HEK293 (cell line): ENCODE measurements around the gene DNAJB2.
"Not testable (repeated sequence)": the region's sequence is repeated elsewhere in the genome, so short reads cannot be mapped to it uniquely, and the experiment has no call there.

Experiments used
- CTCF ChIA-PET: fragments of 350-600 bp; formaldehyde crosslinking; extraction: SDS; loops from one replicate; lab custom pipeline; 2021; ENCODE audit warnings: antibody characterized with exemption; lab: Yijun Ruan, JAX
- POLR2A ChIA-PET: fragments of 300-600 bp; formaldehyde crosslinking; extraction: SDS; loops from one replicate; lab custom pipeline; 2020; ENCODE audit warnings: antibody characterized with exemption, inconsistent platforms; lab: Yijun Ruan, JAX
- H3K27ac ChIP-seq: fragments of 200-500 bp; sonication (Bioruptor generic); 2 replicates; pipeline ENCODE4 v1.5.1; 2014; ENCODE audit warnings: low read depth, low read length, control low read depth, inconsistent platforms; ENCODE audit errors: extremely low read depth
- H3K36me3 ChIP-seq, 2 experiments: fragments of 200-500 bp in 1 of 2; sonication (Bioruptor generic) in 1 of 2; 1 replicate in 1 of 2; 2 replicates in 1 of 2; pipeline ENCODE4 v1.5.1; 2014 to 2017; ENCODE audit warnings: inconsistent platforms in 2 of 2, low read length in 2 of 2; ENCODE audit not compliant: control insufficient read depth in 2 of 2, insufficient read depth in 1 of 2
- H3K4me1 ChIP-seq: fragments of 200-500 bp; sonication (Bioruptor generic); 2 replicates; pipeline ENCODE4 v1.5.1; 2014; ENCODE audit warnings: mild to moderate bottlenecking, low read length, inconsistent platforms; ENCODE audit not compliant: control insufficient read depth, insufficient read depth
- H3K4me3 ChIP-seq: 2 replicates; pipeline ENCODE4 v1.5.1; 2011; ENCODE audit warnings: low read depth, mild to moderate bottlenecking, control low read depth, low read length, moderate library complexity
- H3K9me3 ChIP-seq: fragments of 200-500 bp; sonication (Bioruptor generic); 2 replicates; pipeline ENCODE4 v1.5.1; 2014; ENCODE audit warnings: low read depth, low read length, inconsistent platforms; ENCODE audit not compliant: control insufficient read depth, insufficient read depth
- GLIS1 ChIP-seq: fragments of 450-650 bp; formaldehyde crosslinking; IDR thresholded peaks from 2 replicates; pipeline ENCODE4 v1.5.1; 2016; ENCODE audit warnings: missing biosample characterization, missing genetic modification characterization
- GLIS2 ChIP-seq: fragments of 450-650 bp; formaldehyde crosslinking; IDR thresholded peaks from 2 replicates; pipeline ENCODE4 v1.5.1; 2016; ENCODE audit warnings: missing biosample characterization, missing genetic modification characterization
- HOXA7 ChIP-seq: sonication (generic); formaldehyde crosslinking; IDR thresholded peaks from 2 replicates; pipeline ENCODE4 v1.8.1; 2022; ENCODE audit warnings: missing genetic modification reagents, borderline replicate concordance
- SP2 ChIP-seq: fragments of 450-650 bp; formaldehyde crosslinking; IDR thresholded peaks from 2 replicates; pipeline ENCODE4 v1.5.1; 2016; ENCODE audit warnings: missing biosample characterization, missing genetic modification characterization
- SP7 ChIP-seq: fragments of 450-650 bp; formaldehyde crosslinking; IDR thresholded peaks from 2 replicates; pipeline ENCODE4 v1.5.1; 2016; ENCODE audit warnings: missing biosample characterization, missing genetic modification characterization
- YY2 ChIP-seq: fragments of 450-650 bp; formaldehyde crosslinking; IDR thresholded peaks from 2 replicates; pipeline ENCODE4 v1.5.1; 2016; ENCODE audit warnings: missing biosample characterization, missing genetic modification characterization
- ZBTB20 ChIP-seq: fragments of 450-650 bp; formaldehyde crosslinking; IDR thresholded peaks from 2 replicates; pipeline ENCODE4 v1.5.1; 2016; ENCODE audit warnings: missing biosample characterization, missing genetic modification characterization
- ZBTB21 ChIP-seq: fragments of 450-650 bp; formaldehyde crosslinking; IDR thresholded peaks from 2 replicates; pipeline ENCODE4 v1.5.1; 2017; ENCODE audit warnings: missing biosample characterization, missing genetic modification characterization
- ZFP37 ChIP-seq: fragments of 450-650 bp; formaldehyde crosslinking; IDR thresholded peaks from 2 replicates; pipeline ENCODE4 v1.5.1; 2016; ENCODE audit warnings: missing biosample characterization, missing genetic modification characterization
- ZFP69B ChIP-seq: fragments of 450-650 bp; formaldehyde crosslinking; IDR thresholded peaks from 2 replicates; pipeline ENCODE4 v1.5.1; 2016; ENCODE audit warnings: missing biosample characterization, missing genetic modification characterization
- ZNF121 ChIP-seq: fragments of 450-650 bp; formaldehyde crosslinking; IDR thresholded peaks from 2 replicates; pipeline ENCODE4 v1.5.1; 2016; ENCODE audit warnings: missing biosample characterization, missing genetic modification characterization
- ZNF175 ChIP-seq: fragments of 450-650 bp; formaldehyde crosslinking; IDR thresholded peaks from 2 replicates; pipeline ENCODE4 v1.5.1; 2016; ENCODE audit warnings: missing biosample characterization, missing genetic modification characterization
- ZNF2 ChIP-seq: fragments of 450-650 bp; formaldehyde crosslinking; IDR thresholded peaks from 2 replicates; pipeline ENCODE4 v1.5.1; 2016; ENCODE audit warnings: missing biosample characterization, missing genetic modification characterization
- ZNF239 ChIP-seq: fragments of 450-650 bp; formaldehyde crosslinking; IDR thresholded peaks from 2 replicates; pipeline ENCODE4 v1.5.1; 2016; ENCODE audit warnings: missing biosample characterization, missing genetic modification characterization
- ZNF292 ChIP-seq: fragments of 450-650 bp; formaldehyde crosslinking; IDR thresholded peaks from 2 replicates; pipeline ENCODE4 v1.5.1; 2016; ENCODE audit warnings: low read depth, missing biosample characterization, missing genetic modification characterization, borderline replicate concordance
- ZNF311 ChIP-seq: fragments of 450-650 bp; formaldehyde crosslinking; IDR thresholded peaks from 2 replicates; pipeline ENCODE4 v1.5.1; 2017; ENCODE audit warnings: missing biosample characterization, missing genetic modification characterization, borderline replicate concordance
- ZNF335 ChIP-seq: fragments of 450-650 bp; formaldehyde crosslinking; conservative IDR thresholded peaks from 2 replicates; pipeline ENCODE4 v1.5.1; 2016; ENCODE audit warnings: missing biosample characterization, missing genetic modification characterization
- ZNF626 ChIP-seq: fragments of 450-650 bp; sonication (Bioruptor Pico); formaldehyde crosslinking; IDR thresholded peaks from 2 replicates; pipeline ENCODE4 v1.5.1; 2018; ENCODE audit warnings: missing biosample characterization, missing genetic modification characterization, inconsistent platforms
- ZNF629 ChIP-seq: fragments of 450-650 bp; formaldehyde crosslinking; IDR thresholded peaks from 2 replicates; pipeline ENCODE4 v1.5.1; 2017; ENCODE audit warnings: missing biosample characterization, missing genetic modification characterization
- ZNF76 ChIP-seq: fragments of 450-650 bp; formaldehyde crosslinking; IDR thresholded peaks from 2 replicates; pipeline ENCODE4; 2016; ENCODE audit warnings: low read depth, missing biosample characterization, missing genetic modification characterization, borderline replicate concordance
- ZNF792 ChIP-seq: fragments of 450-650 bp; formaldehyde crosslinking; IDR thresholded peaks from 2 replicates; pipeline ENCODE4 v1.5.1; 2016; ENCODE audit warnings: missing biosample characterization, missing genetic modification characterization
- ZNF830 ChIP-seq: fragments of 450-650 bp; IDR thresholded peaks from 2 replicates; pipeline ENCODE4 v1.5.0; 2018; ENCODE audit warnings: missing biosample characterization, missing genetic modification characterization, low read depth, mild to moderate bottlenecking, moderate library complexity
- TF ChIP-seq, protein P1 (sequence below): sonication (generic); formaldehyde crosslinking; IDR thresholded peaks from 2 replicates; pipeline ENCODE4 v1.8.1; 2022; ENCODE audit warnings: mild to moderate bottlenecking, moderate library complexity, missing genetic modification reagents
- TF ChIP-seq, protein P2 (sequence below): fragments of 450-650 bp; formaldehyde crosslinking; IDR thresholded peaks from 2 replicates; pipeline ENCODE4 v1.5.1; 2017; ENCODE audit warnings: missing biosample characterization, mild to moderate bottlenecking, missing genetic modification characterization, moderate library complexity

Gene DNAJB2

DNA sequence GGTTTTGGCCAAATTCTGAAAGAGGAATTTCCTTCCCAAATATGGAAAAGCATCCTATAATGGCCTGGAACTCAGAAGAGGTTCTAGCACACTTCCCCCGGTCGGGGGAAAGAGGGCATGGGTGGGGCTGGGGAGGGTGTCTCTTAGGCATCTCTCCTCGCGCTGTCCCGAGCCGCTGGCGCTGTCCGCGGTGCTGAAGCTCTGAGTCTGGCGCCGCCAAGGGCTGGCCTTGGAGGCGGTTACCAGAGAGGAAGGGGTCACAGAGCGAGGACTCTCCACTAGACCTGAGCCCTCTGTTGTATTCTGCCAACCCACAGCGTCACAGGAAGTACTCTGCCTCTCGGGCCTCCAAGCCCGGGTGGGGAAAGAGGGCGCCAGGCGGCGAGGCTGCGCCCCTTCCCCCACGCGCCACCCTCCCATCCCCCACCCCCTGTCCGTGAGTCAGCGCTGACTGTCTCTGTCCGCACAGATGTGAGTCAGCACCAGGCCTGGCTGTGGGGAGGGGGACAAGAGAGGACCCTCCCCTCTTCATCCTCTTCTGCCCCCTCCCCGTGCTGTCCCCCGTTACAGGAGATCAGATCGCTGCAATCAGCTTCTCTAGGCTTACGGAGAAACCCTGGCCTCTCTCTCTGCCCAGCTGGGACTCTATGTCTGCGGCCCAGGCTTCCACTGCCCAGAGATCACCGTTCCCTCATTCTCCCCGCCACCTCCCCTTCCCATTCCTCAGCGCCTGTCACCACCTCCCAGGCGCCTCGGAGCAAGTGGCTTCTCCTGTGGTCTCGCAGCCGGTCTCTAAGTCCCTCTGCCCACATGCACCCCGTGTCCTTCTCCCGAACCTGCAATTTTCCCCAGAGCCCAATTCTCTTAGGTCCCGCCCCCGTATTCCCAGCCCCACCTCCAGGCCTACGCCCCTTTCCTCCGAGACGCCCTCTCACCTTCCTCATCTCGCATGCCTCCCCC, 29.3 kb downstream of the DNAJB2 start (continued):
- 0 out of 2 replicates have a peak, but pooled peaks have one; percentile 6 for TF ChIP-seq GLIS2 (tag by site-specific recombination)
- TF ChIP-seq HOXA7 (CRISPR knock-in tag) = no peak
- no peak for TF ChIP-seq ZNF175 (tag by site-specific recombination)
- peak; percentile 69; the same call in 1 of the 2 replicates for TF ChIP-seq SP7 (tag by site-specific recombination)
- TF ChIP-seq ZFP37 (tag by site-specific recombination) = 0 out of 2 replicates have a peak, but pooled peaks have one; percentile 67
- no peak for TF ChIP-seq ZNF626 (tag by site-specific recombination)
- TF ChIP-seq ZNF76 (tag by site-specific recombination) = no peak
- no peak for TF ChIP-seq ZNF121
- no peak for TF ChIP-seq YY2 (tag by site-specific recombination)
- TF ChIP-seq ZNF2 (tag by site-specific recombination) = no peak
- no peak for TF ChIP-seq ZNF311 (tag by site-specific recombination)
- TF ChIP-seq ZNF792 (tag by site-specific recombination) = no peak
- peak; percentile 29 for TF ChIP-seq ZNF335 (tag by site-specific recombination)
- TF ChIP-seq, protein P1, sequence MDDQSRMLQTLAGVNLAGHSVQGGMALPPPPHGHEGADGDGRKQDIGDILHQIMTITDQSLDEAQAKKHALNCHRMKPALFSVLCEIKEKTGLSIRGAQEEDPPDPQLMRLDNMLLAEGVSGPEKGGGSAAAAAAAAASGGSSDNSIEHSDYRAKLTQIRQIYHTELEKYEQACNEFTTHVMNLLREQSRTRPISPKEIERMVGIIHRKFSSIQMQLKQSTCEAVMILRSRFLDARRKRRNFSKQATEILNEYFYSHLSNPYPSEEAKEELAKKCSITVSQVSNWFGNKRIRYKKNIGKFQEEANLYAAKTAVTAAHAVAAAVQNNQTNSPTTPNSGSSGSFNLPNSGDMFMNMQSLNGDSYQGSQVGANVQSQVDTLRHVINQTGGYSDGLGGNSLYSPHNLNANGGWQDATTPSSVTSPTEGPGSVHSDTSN (CRISPR knock-in tag) = peak; percentile 81; the same call in 1 of the 2 replicates
- TF ChIP-seq ZNF292 = no peak
- TF ChIP-seq, all 188 proteins: peak for 28

DNA sequence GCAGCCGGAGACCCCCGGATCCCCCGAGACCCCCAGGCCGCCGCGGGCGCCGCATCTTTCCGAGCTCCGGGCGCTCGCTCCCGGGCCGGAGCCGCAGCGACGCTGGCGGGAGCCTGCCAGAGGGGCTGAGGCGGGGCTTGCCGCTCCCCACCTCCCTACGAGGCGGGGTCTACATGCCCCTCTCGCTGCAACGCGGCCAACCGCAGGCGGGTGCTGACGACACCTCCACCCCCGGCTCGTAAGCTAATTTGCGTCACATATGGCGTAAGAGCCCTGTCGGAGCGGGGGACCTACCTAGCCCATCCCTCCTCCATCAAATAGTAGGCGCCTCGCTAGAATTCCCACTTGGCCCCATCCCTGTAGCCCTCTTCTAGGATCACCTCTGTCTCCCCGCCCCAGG, 30.1 kb downstream of the DNAJB2 start, which contains the start of gene PTPRN:
Gene PTPRN (minus strand): TSS at position 124 of the 400 bp plus-strand sequence. CDS start 69 bp downstream, at position 55.
- ChIA-PET CTCF (interaction anchor here (0.7 to 1.5 kb wide), 4 partner anchors 10 to 236 kb away, joined by 5 to 7 read pairs (median 6); no protein-coding TSS in a partner anchor), POLR2A (no interaction called here)
- peak within 1 kb of the TSS; percentile 32 for H3K4me3 ChIP-seq
- H3K9me3 ChIP-seq = no peaks in the 10 kb centered on the region
- no peak within 1 kb of the TSS for H3K27ac ChIP-seq
- no peaks in the 10 kb centered on the region for H3K36me3 ChIP-seq
- H3K4me1 ChIP-seq = no peaks in the 10 kb centered on the region
- TF ChIP-seq, protein P2, sequence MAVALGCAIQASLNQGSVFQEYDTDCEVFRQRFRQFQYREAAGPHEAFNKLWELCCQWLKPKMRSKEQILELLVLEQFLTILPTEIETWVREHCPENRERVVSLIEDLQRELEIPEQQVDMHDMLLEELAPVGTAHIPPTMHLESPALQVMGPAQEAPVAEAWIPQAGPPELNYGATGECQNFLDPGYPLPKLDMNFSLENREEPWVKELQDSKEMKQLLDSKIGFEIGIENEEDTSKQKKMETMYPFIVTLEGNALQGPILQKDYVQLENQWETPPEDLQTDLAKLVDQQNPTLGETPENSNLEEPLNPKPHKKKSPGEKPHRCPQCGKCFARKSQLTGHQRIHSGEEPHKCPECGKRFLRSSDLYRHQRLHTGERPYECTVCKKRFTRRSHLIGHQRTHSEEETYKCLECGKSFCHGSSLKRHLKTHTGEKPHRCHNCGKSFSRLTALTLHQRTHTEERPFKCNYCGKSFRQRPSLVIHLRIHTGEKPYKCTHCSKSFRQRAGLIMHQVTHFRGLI = peak; percentile 51; the same call in 1 of the 2 replicates
- TF ChIP-seq ZNF629 (tag by site-specific recombination) = 0 out of 2 replicates have a peak, but pooled peaks have one; percentile 52
- TF ChIP-seq GLIS1 (tag by site-specific recombination) = 0 out of 2 replicates have a peak, but pooled peaks have one; percentile 7
- peak; percentile 70 for TF ChIP-seq ZBTB21 (tag by site-specific recombination)
- TF ChIP-seq ZNF239 (tag by site-specific recombination) = no peak
- TF ChIP-seq ZNF830 (tag by site-specific recombination) = no peak
- TF ChIP-seq ZBTB20 (tag by site-specific recombination) = peak; percentile 80
- TF ChIP-seq GLIS2 (tag by site-specific recombination) = peak; percentile 9; the same call in 1 of the 2 replicates
- no peak for TF ChIP-seq ZFP69B
- peak; percentile 40 for TF ChIP-seq SP2

DNA sequence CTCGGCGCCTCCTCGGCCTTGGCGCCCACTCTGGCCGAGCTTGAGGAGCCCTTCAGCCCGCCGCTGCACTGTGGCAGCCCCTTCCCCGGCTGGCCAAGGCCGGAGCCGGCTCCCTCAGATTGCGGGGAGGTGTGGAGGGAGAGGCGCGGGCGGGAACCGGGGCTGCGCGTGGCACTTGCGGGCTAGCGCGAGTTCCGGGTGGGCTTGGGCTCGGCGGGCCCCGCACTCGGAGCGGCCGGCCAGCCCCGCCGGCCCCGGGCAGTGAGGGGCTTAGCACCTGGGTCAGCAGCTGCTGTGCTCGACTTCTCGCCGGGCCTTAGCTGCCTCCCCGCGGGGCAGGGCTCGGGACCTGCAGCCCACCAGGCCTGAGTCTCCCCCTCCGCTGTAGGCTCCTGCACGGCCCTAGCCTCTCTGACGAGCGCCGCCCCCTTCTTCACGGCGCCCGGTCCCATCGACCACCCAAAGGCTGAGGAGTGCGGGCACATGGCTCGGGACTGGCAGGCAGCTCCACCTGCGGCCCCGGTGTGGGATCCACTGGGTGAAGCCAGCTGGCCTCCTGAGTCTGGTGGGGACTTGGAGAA, 33.6 kb downstream of the DNAJB2 start:
- H3K9me3 ChIP-seq, H3K36me3 ChIP-seq, H3K27ac ChIP-seq, CTCF ChIA-PET, H3K4me3 ChIP-seq, H3K4me1 ChIP-seq: not testable (repeated sequence)
- POLR2A ChIA-PET = interaction anchor here (0.6 kb wide), 1 partner anchor 129 kb away, joined by 3 read pairs; no protein-coding TSS in a partner anchor
